GM12872 (cell line): ENCODE measurements around the gene PCDHGA10.

Source experiments
- TF ChIP-seq, protein P1 (sequence below): IDR thresholded peaks from 3 replicates; pipeline ENCODE4 v1.5.1; 2011; ENCODE audit warnings: low read depth, mild to moderate bottlenecking, low read length, moderate library complexity; ENCODE audit not compliant: insufficient read depth

PCDHGA10 gene

GRCh38 chr5:141389153-141390042, 23.4 kb upstream of the PCDHGA10 start:
- TF ChIP-seq, protein P1, sequence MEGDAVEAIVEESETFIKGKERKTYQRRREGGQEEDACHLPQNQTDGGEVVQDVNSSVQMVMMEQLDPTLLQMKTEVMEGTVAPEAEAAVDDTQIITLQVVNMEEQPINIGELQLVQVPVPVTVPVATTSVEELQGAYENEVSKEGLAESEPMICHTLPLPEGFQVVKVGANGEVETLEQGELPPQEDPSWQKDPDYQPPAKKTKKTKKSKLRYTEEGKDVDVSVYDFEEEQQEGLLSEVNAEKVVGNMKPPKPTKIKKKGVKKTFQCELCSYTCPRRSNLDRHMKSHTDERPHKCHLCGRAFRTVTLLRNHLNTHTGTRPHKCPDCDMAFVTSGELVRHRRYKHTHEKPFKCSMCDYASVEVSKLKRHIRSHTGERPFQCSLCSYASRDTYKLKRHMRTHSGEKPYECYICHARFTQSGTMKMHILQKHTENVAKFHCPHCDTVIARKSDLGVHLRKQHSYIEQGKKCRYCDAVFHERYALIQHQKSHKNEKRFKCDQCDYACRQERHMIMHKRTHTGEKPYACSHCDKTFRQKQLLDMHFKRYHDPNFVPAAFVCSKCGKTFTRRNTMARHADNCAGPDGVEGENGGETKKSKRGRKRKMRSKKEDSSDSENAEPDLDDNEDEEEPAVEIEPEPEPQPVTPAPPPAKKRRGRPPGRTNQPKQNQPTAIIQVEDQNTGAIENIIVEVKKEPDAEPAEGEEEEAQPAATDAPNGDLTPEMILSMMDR, result no peak

- TF ChIP-seq, protein P1, result 0 out of 3 replicates have a peak, but pooled peaks have one; percentile 12
Observed at GRCh38 chr5:141392429-141393198, 20.2 kb upstream of the PCDHGA10 start, which contains the start of gene PCDHGA8. Gene PCDHGA8, plus strand, starts transcription at chr5:141392633. Its CDS starts 181 bp downstream, at chr5:141392814.

DNA sequence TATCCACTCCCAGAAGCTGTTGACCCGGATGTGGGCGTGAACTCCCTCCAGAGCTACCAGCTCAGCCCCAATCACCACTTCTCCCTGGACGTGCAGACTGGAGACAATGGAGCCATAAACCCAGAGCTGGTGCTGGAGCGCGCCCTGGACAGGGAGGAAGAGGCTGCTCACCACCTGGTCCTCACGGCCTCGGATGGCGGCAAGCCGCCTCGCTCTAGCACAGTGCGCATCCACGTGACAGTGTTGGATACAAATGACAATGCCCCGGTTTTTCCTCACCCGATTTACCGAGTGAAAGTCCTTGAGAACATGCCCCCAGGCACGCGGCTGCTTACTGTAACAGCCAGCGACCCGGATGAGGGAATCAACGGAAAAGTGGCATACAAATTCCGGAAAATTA, 19.5 kb upstream of the PCDHGA10 start:
- TF ChIP-seq, protein P1, result no peak

- TF ChIP-seq, protein P1, result peak; percentile 36; the same call in 1 of the 3 replicates
Observed at GRCh38 chr5:141397756-141398551, 14.8 kb upstream of the PCDHGA10 start, which contains the start of gene PCDHGB5. Gene PCDHGB5, plus strand, starts transcription at chr5:141397947. Its CDS starts 181 bp downstream, at chr5:141398128.

DNA sequence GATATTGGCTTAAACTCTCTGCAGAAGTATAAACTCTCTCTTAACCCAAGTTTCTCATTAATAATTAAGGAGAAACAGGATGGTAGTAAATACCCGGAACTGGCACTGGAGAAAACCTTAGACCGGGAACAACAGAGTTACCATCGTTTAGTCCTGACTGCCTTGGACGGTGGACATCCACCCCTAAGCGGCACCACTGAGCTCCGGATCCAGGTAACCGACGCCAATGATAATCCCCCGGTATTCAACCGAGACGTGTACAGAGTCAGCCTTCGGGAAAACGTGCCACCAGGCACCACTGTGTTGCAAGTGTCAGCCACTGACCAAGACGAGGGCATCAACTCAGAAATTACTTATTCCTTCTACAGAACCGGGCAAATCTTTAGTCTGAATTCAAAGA, 14.2 kb upstream of the PCDHGA10 start:
- TF ChIP-seq, protein P1, result no peak

GRCh38 chr5:141399555-141400258, 13.1 kb upstream of the PCDHGA10 start:
- TF ChIP-seq, protein P1, result no peak
